Esophagus squamous epithelium (tissue), 4 donors: ENCODE measurements around the gene RANBP3.
A peak's percentile ranks its signal among the peaks of the same experiment; 100 is the strongest.

Experiments used
- CTCF ChIP-seq, 6 experiments: fragments of 450-650 bp in 4 of 6; fragments of 200-600 bp in 2 of 6; sonication (generic) in 2 of 6; IDR thresholded peaks; one replicate each; pipeline ENCODE4 v1.5.1; 2016 to 2019; ENCODE audit warnings: antibody characterized with exemption in 6 of 6, mild to moderate bottlenecking in 4 of 6, moderate library complexity in 4 of 6
- POLR2A ChIP-seq, 4 donors: fragments of 450-650 bp; IDR thresholded peaks; one replicate each; pipeline ENCODE4 v1.6.1; 2017; ENCODE audit warnings: antibody characterized with exemption in 4 of 4, mild to moderate bottlenecking in 4 of 4, moderate library complexity in 3 of 4

- TF ChIP-seq CTCF (IDR thresholded peaks at IDR 0.05) (peak in 1 of 6 experiments; percentile 14), POLR2A (IDR thresholded peaks at IDR 0.05) (no peak)
These were observed 44.7 kb upstream of the RANBP3 start for GRCh38 chr19:6022570-6023064.
